ENCODE results near the gene FKTN. TPM values are rescaled to one million over a fixed set of nuclear protein-coding genes. Genes with fewer than 3 reads are reported as not detected.

The FKTN gene
- total and polyA plus RNA-seq, 9 of the 15 experiments (the other 6 are each of a cell fraction or from before 2014, with no cell fraction given), result 5.4 to 16.3 (median 10.4) TPM

- TF ChIP-seq ZBTB33 (CRISPR knock-in tag; IDR thresholded peaks at IDR 0.05) (no peak), HNRNPH1 (optimal IDR thresholded peaks at IDR 0.05; ENCODE audit: low read depth, low read length) (no peak), NEUROD1 (IDR thresholded peaks at IDR 0.05; ENCODE audit: borderline replicate concordance, low read depth, low read length, partially characterized antibody) (peak; percentile 16), RBM15 (IDR thresholded peaks at IDR 0.05; ENCODE audit: insufficient read depth, low read length) (no peak), RBM25 (IDR thresholded peaks at IDR 0.05; ENCODE audit: low read depth, low read length, severe bottlenecking) (no peak), CCNT2 (IDR thresholded peaks at IDR 0.05; ENCODE audit: borderline replicate concordance, extremely low read depth, insufficient read length, low read depth, low read length) (peak; percentile 67), SMAD4 (CRISPR knock-in tag; conservative IDR thresholded peaks at IDR 0.05) (peak; percentile 40; the same call in 1 of the 2 replicates), ARNT (IDR thresholded peaks at IDR 0.05) (peak in 1 of 2 experiments; percentile 98; a peak in 2 of 4 replicates), GATAD2B (IDR thresholded peaks at IDR 0.05; ENCODE audit: borderline replicate concordance) (no peak), ATF7 (IDR thresholded peaks at IDR 0.05) (0 out of 2 replicates have a peak, but pooled peaks have one; percentile 24), FOXO4 (CRISPR knock-in tag; IDR thresholded peaks at IDR 0.05) (no peak), SREBF2 (CRISPR knock-in tag; IDR thresholded peaks at IDR 0.05) (no peak), KLF16 (IDR thresholded peaks at IDR 0.05) (peak; percentile 84), NBN (IDR thresholded peaks at IDR 0.05; ENCODE audit: low read depth) (peak; percentile 73; the same call in 1 of the 2 replicates), ZNF398 (CRISPR knock-in tag; IDR thresholded peaks at IDR 0.05) (no peak), TBL1XR1 (IDR thresholded peaks at IDR 0.05; ENCODE audit: low read length in 2 of 2) (peak in 1 of 2 experiments; percentile 76; a peak in 2 of 4 replicates), NCOR1 (IDR thresholded peaks at IDR 0.05) (peak; percentile 83), PHF21A (IDR thresholded peaks at IDR 0.05; ENCODE audit: borderline replicate concordance, low read depth) (no peak), ZNF140 (CRISPR knock-in tag; IDR thresholded peaks at IDR 0.05) (no peak), KDM2B (CRISPR knock-in tag; IDR thresholded peaks at IDR 0.05) (no peak; the same call in 1 of the 2 replicates), SOX6 (IDR thresholded peaks at IDR 0.05) (peak; percentile 88), ZNF740 (CRISPR knock-in tag; IDR thresholded peaks at IDR 0.05) (no peak), ZNF740 (tag; IDR thresholded peaks at IDR 0.05) (no peak), ZNF583 (CRISPR knock-in tag; IDR thresholded peaks at IDR 0.05) (no peak)
Measured at GRCh38 chr9:105676351-105676923, 118.5 kb downstream of the FKTN start (continued).
